K562 (cell line): ENCODE data around the gene GET4. TPM values are rescaled to one million over a fixed set of nuclear protein-coding genes. Genes with fewer than 3 reads are reported as not detected.

ENCODE experiments used
- ATAC-seq: fragments of 200-7000 bp; cut with Tn5 transposase; 3 replicates; pipeline ENCODE4 v1.9.1; 2020; ENCODE audit warnings: moderate library complexity
- BruUV-seq: library from RNA; stranded (reverse); fragments of 400-500 nt; replicated peaks from 2 replicates; lab custom pipeline; 2021; lab: Mats Ljungman, UMichigan
- CTCF ChIA-PET: fragments of 300-600 bp; formaldehyde crosslinking; extraction: SDS; loops from one replicate; lab custom pipeline; 2021; ENCODE audit warnings: low intra/inter-chr PET ratio; lab: Yijun Ruan, JAX
- POLR2A ChIA-PET: fragments of 300-600, 350-650 bp; sonication (Branson Sonifier 250); formaldehyde crosslinking; extraction: SDS; loops from one replicate; lab custom pipeline; 2021; ENCODE audit warnings: antibody characterized with exemption, inconsistent platforms; lab: Yijun Ruan, JAX
- DNase-seq, 4 experiments: peaks; one replicate each; pipeline versions ENCODE4 v3.0.0 to v3.0.0-alpha.2; 2011 to 2018; ENCODE audit warnings: low spot score in 3 of 4, mixed read lengths in 3 of 4; ENCODE audit errors: extremely low read depth in 1 of 4
- FAIRE-seq: peaks from 2 replicates; lab custom pipeline; 2011; peaks lifted over from hg19 to GRCh38; lab: Jason Lieb, UNC
- H2AFZ ChIP-seq: 2 replicates; pipeline ENCODE4 v1.6.0; 2011; ENCODE audit warnings: low read depth, low read length, control low read depth, inconsistent platforms
- H3K27ac ChIP-seq: fragments of 200-600 bp; 3 replicates; pipeline ENCODE4 v1.8.0; 2011; ENCODE audit warnings: low read depth, mild to moderate bottlenecking, control low read depth, inconsistent platforms, low read length, moderate library complexity, mixed read lengths; ENCODE audit errors: extremely low read depth
- H3K27me3 ChIP-seq, 2 experiments: fragments of 300-600 bp in 1 of 2; 2 replicates in 1 of 2; 3 replicates in 1 of 2; pipeline versions ENCODE4 v1.6.0 to v1.8.0; 2011; ENCODE audit warnings: inconsistent platforms in 2 of 2, low read length in 2 of 2, mild to moderate bottlenecking in 1 of 2, mixed read lengths in 1 of 2, moderate library complexity in 1 of 2; ENCODE audit not compliant: control insufficient read depth in 2 of 2, insufficient read depth in 2 of 2
- H3K36me3 ChIP-seq: fragments of 300-600 bp; 3 replicates; pipeline ENCODE4 v1.8.0; 2011; ENCODE audit warnings: mild to moderate bottlenecking, low read length, inconsistent platforms; ENCODE audit not compliant: control insufficient read depth, insufficient read depth
- H3K4me1 ChIP-seq, 2 experiments: fragments of 200-600 bp in 1 of 2; replicated peaks in 1 of 2; 2 replicates in 1 of 2; 3 replicates in 1 of 2; pipeline versions ENCODE4 v1.5.1 to v1.8.0; 2011; ENCODE audit warnings: inconsistent platforms in 2 of 2, low read length in 2 of 2, mild to moderate bottlenecking in 1 of 2, mixed read lengths in 1 of 2, moderate library complexity in 1 of 2; ENCODE audit not compliant: control insufficient read depth in 2 of 2, insufficient read depth in 2 of 2
- H3K4me2 ChIP-seq: 2 replicates; pipeline ENCODE4 v1.6.1; 2011; ENCODE audit warnings: low read length, control low read depth, inconsistent platforms, mixed read lengths; ENCODE audit not compliant: insufficient read depth
- H3K4me3 ChIP-seq: fragments of 200-600 bp; sonication (generic), shearing (Covaris generic); 2 replicates; pipeline ENCODE4 v1.5.1; 2016; ENCODE audit warnings: control low read depth, inconsistent platforms
- H3K79me2 ChIP-seq: fragments of 200-600 bp; 3 replicates; pipeline ENCODE4 v1.8.0; 2011; ENCODE audit warnings: low read length, inconsistent platforms; ENCODE audit not compliant: control insufficient read depth, insufficient read depth
- H3K9ac ChIP-seq, 2 experiments: 2 replicates each; pipeline versions ENCODE4 v1.6.0 to v1.6.1; 2011; ENCODE audit warnings: low read depth in 2 of 2, low read length in 2 of 2, control low read depth in 1 of 2, inconsistent platforms in 1 of 2, mild to moderate bottlenecking in 1 of 2, mixed read lengths in 1 of 2; ENCODE audit not compliant: insufficient read depth in 1 of 2
- H3K9me1 ChIP-seq: one replicate; pipeline ENCODE4 v1.6.0; 2011; ENCODE audit warnings: inconsistent platforms, mild to moderate bottlenecking, low read length, moderate library complexity; ENCODE audit not compliant: control insufficient read depth, insufficient read depth
- H3K9me3 ChIP-seq: replicated peaks from 2 replicates; pipeline ENCODE4 v1.5.1; 2011; ENCODE audit warnings: low read depth, low read length, inconsistent platforms; ENCODE audit not compliant: control insufficient read depth, insufficient read depth
- H4K20me1 ChIP-seq: replicated peaks from 2 replicates; pipeline ENCODE4 v1.6.1; 2011; ENCODE audit warnings: low read length, inconsistent platforms, mixed read lengths; ENCODE audit not compliant: control insufficient read depth, insufficient read depth
- CHD4 ChIP-seq: fragments of 200-600 bp; sonication (generic); IDR thresholded peaks from 3 replicates; pipeline ENCODE4 v1.6.1; 2012; ENCODE audit warnings: low read depth, mild to moderate bottlenecking, mixed read lengths, low read length, inconsistent platforms; ENCODE audit not compliant: insufficient read depth, insufficient replicate concordance, poor library complexity, severe bottlenecking
- E2F6 ChIP-seq, 2 experiments: IDR thresholded peaks; 2 replicates each; pipeline ENCODE4 v1.6.1; 2011; ENCODE audit warnings: borderline replicate concordance in 1 of 2, control low read depth in 1 of 2, low read depth in 1 of 2, low read length in 1 of 2, mild to moderate bottlenecking in 1 of 2, mixed read lengths in 1 of 2, moderate library complexity in 1 of 2; ENCODE audit not compliant: insufficient read depth in 1 of 2, insufficient read length in 1 of 2, poor library complexity in 1 of 2, severe bottlenecking in 1 of 2; ENCODE audit errors: extremely low read depth in 1 of 2
- EP400 ChIP-seq: fragments of 450-650 bp; IDR thresholded peaks from 2 replicates; pipeline ENCODE4 v1.6.1; 2017; ENCODE audit warnings: antibody characterized with exemption, mild to moderate bottlenecking, moderate library complexity
- FOXP4 ChIP-seq: sonication (generic); formaldehyde crosslinking; IDR thresholded peaks from 2 replicates; pipeline ENCODE4 v1.8.0; 2022; ENCODE audit warnings: mild to moderate bottlenecking, missing genetic modification reagents, borderline replicate concordance
- IFI16 ChIP-seq: fragments of 250-450 bp; sonication (Bioruptor Pico); IDR thresholded peaks from 2 replicates; pipeline ENCODE4 v2.1.2; 2022; ENCODE audit warnings: mild to moderate bottlenecking, inconsistent platforms
- MED1 ChIP-seq: sonication (generic); formaldehyde crosslinking; IDR thresholded peaks from 2 replicates; pipeline ENCODE4 v1.8.1; 2023; ENCODE audit warnings: missing genetic modification reagents, borderline replicate concordance
- NFYB ChIP-seq: IDR thresholded peaks from 2 replicates; pipeline ENCODE4 v1.6.1; 2011; ENCODE audit warnings: mild to moderate bottlenecking, moderate library complexity; ENCODE audit not compliant: insufficient read length; ENCODE audit errors: extremely low read depth
- POLR2G ChIP-seq: fragments of 200-400 bp; formaldehyde crosslinking; IDR thresholded peaks from 2 replicates; pipeline ENCODE4 v1.6.1; 2017; ENCODE audit warnings: low read depth, mild to moderate bottlenecking, antibody characterized with exemption, low read length, moderate library complexity
- SLC30A9 ChIP-seq: fragments of 250-450 bp; sonication (Bioruptor Pico); IDR thresholded peaks from 2 replicates; pipeline ENCODE4 v1.8.0; 2022; ENCODE audit warnings: mild to moderate bottlenecking, moderate library complexity
- ZNF134 ChIP-seq: fragments of 250-450 bp; sonication (Bioruptor Pico); conservative IDR thresholded peaks from 2 replicates; pipeline ENCODE4 v1.4.0; 2020
- WGBS: fragments of 100-300 bp; shearing (Covaris generic); methylation state at CpG from one replicate; pipeline ENCODE4 v1.1.6; 2016; ENCODE audit warnings: low coverage, mixed read lengths; ENCODE audit not compliant: insufficient coverage; ENCODE audit errors: missing lambda C conversion rate; 5-methylcytosine and 5-hydroxymethylcytosine counted together
- in situ Hi-C: fragments of 300-500 bp; cut with MboI; formaldehyde crosslinking; loops from 4 replicates; pipeline ENCODE4 v1.15.0; 2018; ENCODE audit warnings: inconsistent platforms, mixed read lengths
- intact Hi-C: fragments of 100-400 bp; cut with micrococcal nuclease; formaldehyde crosslinking; loops from 2 replicates; pipeline ENCODE4 v1.14.2; 2022
- polyA plus RNA-seq, 8 experiments: library from polyadenylated mRNA; depleted of rRNA in 4 of 8; stranded (reverse) in 5 of 8; unstranded in 3 of 8; fragments of >200 nt; fragmentation: Nextera tagmentation in 2 of 8; fragmentation: Illumina TruSeq in 1 of 8; extraction: Ambion mirVana in 2 of 8; extraction: Trizol in 1 of 8; gene quantifications; 2 replicates each; pipeline versions ENCODE4 v1.2.1 to v1.2.3, GENCODE V29; 2011 to 2014; ENCODE audit warnings: inconsistent platforms in 1 of 8, missing spikeins in 1 of 8
- total RNA-seq, 7 experiments: library from RNA; depleted of rRNA in 6 of 7; stranded (reverse); fragments of >200 nt in 6 of 7; fragmentation: Illumina TruSeq in 2 of 7; extraction: Trizol in 2 of 7; gene quantifications; 2 replicates each; pipeline versions ENCODE4 v1.2.1 to v1.2.3, GENCODE V29; 2011 to 2021; ENCODE audit warnings: low replicate concordance in 1 of 7

The GET4 gene
- total and polyA plus RNA-seq, 9 of the 15 experiments (the other 6 are each of a cell fraction or from before 2014, with no cell fraction given): 0.99 to 122 (median 40.4) TPM

- H2AFZ ChIP-seq: no peak overlapping the region
- H3K4me3 ChIP-seq: no peak overlapping the region
- H3K4me2 ChIP-seq: no peak overlapping the region
- DNase-seq (no peak), ATAC-seq (no peak), FAIRE-seq (no peak)
- H3K9me3 ChIP-seq: no peaks in the 10 kb centered on the region
- intact Hi-C loops: no loop called here
- no peaks in the 10 kb centered on the region for H3K9me1 ChIP-seq
- POLR2A ChIA-PET: interaction anchor here (1.0 to 2.5 kb wide), 6 partner anchors 9 to 75 kb away, joined by 3 to 8 read pairs (median 4); partner anchors contain the start of genes COX19 and GET4
- peak overlapping the region in 1 of 2 experiments; percentile 43; a peak in 1 of 4 replicates for H3K9ac ChIP-seq
- CTCF ChIA-PET: no interaction called here
- H3K27ac ChIP-seq: no peak overlapping the region
- H3K4me1 ChIP-seq: peaks cover 28 to 78% of the 10 kb centered on the region in 2 experiments
- H3K27me3 ChIP-seq: peaks cover 9 to 19% of the 10 kb centered on the region in 2 experiments; a peak in 1 of 5 replicates
- no peaks in the 10 kb centered on the region for H3K79me2 ChIP-seq
- H4K20me1 ChIP-seq: no peaks in the 10 kb centered on the region; the same call in 1 of the 2 replicates
- peaks cover 28% of the 10 kb centered on the region; the same call in 2 of the 3 replicates for H3K36me3 ChIP-seq
- BruUV-seq: no TSS peak
- TF ChIP-seq POLR2G (peak; percentile 22; the same call in 1 of the 2 replicates), IFI16 (CRISPR knock-in tag) (no peak)
- 80% methylated on average over 17 of the region's 26 CpGs for WGBS
- in situ Hi-C loops: no loop called here
Observed at GRCh38 chr7:900331-901040, 24.1 kb downstream of the GET4 start.

- Histone ChIP-seq H3K4me3 (no peak overlapping the region), H3K9me3 (no peaks in the 10 kb centered on the region), H3K27ac (no peak overlapping the region), H3K36me3 (peaks cover 22% of the 10 kb centered on the region; the same call in 2 of the 3 replicates), H3K9me1 (no peaks in the 10 kb centered on the region), H3K9ac (peak overlapping the region in 1 of 2 experiments; percentile 43; a peak in 1 of 4 replicates), H2AFZ (no peak overlapping the region), H3K4me1 (peaks cover 28 to 75% of the 10 kb centered on the region in 2 experiments), H4K20me1 (no peaks in the 10 kb centered on the region; the same call in 1 of the 2 replicates), H3K79me2 (no peaks in the 10 kb centered on the region), H3K27me3 (peaks cover 9 to 19% of the 10 kb centered on the region in 2 experiments; a peak in 1 of 5 replicates), H3K4me2 (no peak overlapping the region)
- ChIA-PET POLR2A (interaction anchor here (0.7 to 2.5 kb wide), 8 partner anchors 9 to 74 kb away, joined by 3 to 8 read pairs (median 4); partner anchors contain the start of genes COX19 and GET4), CTCF (no interaction called here)
- WGBS: 56% methylated on average over 7 of the region's 8 CpGs
- DNase-seq (no peak), FAIRE-seq (no peak), ATAC-seq (no peak)
- no TSS peak for BruUV-seq
- intact Hi-C loops (no loop called here), in situ Hi-C loops (no loop called here)
- no peak for TF ChIP-seq ZNF134
- no peak for TF ChIP-seq FOXP4 (CRISPR knock-in tag)
- TF ChIP-seq SLC30A9: no peak
- TF ChIP-seq E2F6 (IDR thresholded peaks at IDR 0.05; ENCODE audit: borderline replicate concordance in 1 of 2, extremely low read depth in 1 of 2, insufficient read depth in 1 of 2, insufficient read length in 1 of 2, low read depth in 1 of 2, low read length in 1 of 2, poor library complexity in 1 of 2, severe bottlenecking in 1 of 2): no peak
- TF ChIP-seq MED1: no peak
- no peak for TF ChIP-seq CHD4
- TF ChIP-seq NFYB: no peak
- TF ChIP-seq EP400: no peak
Observed at GRCh38 chr7:901041-901387, 24.7 kb downstream of the GET4 start.
